Esophagus (tissue), 2 donors: ENCODE results near the gene MYOZ2. TPM values are rescaled to one million over a fixed set of nuclear protein-coding genes. Genes with fewer than 3 reads are reported as not detected.
"Not testable (repeated sequence)": the region's sequence is repeated elsewhere in the genome, so short reads cannot be mapped to it uniquely, and the experiment has no call there.

ENCODE experiments used
- H3K27ac ChIP-seq, 2 donors: one replicate each; pipeline ENCODE4 v1.5.1; 2013; ENCODE audit warnings: low read depth in 2 of 2, mild to moderate bottlenecking in 2 of 2, inconsistent platforms in 1 of 2, low read length in 1 of 2, moderate library complexity in 1 of 2
- H3K27me3 ChIP-seq, 2 donors: one replicate each; pipeline ENCODE4 v1.6.1; 2013; ENCODE audit warnings: low read length in 2 of 2, control low read depth in 1 of 2, mild to moderate bottlenecking in 1 of 2; ENCODE audit not compliant: insufficient read depth in 2 of 2, control insufficient read depth in 1 of 2
- H3K36me3 ChIP-seq, 2 donors: one replicate each; pipeline ENCODE4 v1.6.1; 2013; ENCODE audit warnings: low read length in 1 of 2; ENCODE audit not compliant: control insufficient read depth in 2 of 2, insufficient read depth in 2 of 2
- H3K4me1 ChIP-seq, 2 donors: one replicate each; pipeline ENCODE4 v1.6.1; 2013; ENCODE audit warnings: low read length in 1 of 2; ENCODE audit not compliant: control insufficient read depth in 2 of 2, insufficient read depth in 2 of 2
- H3K4me3 ChIP-seq, 2 donors: one replicate each; pipeline ENCODE4 v1.5.1; 2013; ENCODE audit warnings: low read length in 2 of 2, mild to moderate bottlenecking in 2 of 2, low read depth in 1 of 2, moderate library complexity in 1 of 2
- H3K9me3 ChIP-seq, 2 donors: one replicate each; pipeline ENCODE4 v1.6.1; 2013; ENCODE audit warnings: mild to moderate bottlenecking in 2 of 2, low read depth in 1 of 2, low read length in 1 of 2, moderate library complexity in 1 of 2; ENCODE audit not compliant: control insufficient read depth in 2 of 2, insufficient read depth in 1 of 2
- WGBS, 2 donors: extraction: QIAGEN DNeasy Blood & Tissue Kit; methylation state at CpG; one replicate each; pipeline ENCODE4 v1.1.7; 2013; 5-methylcytosine and 5-hydroxymethylcytosine counted together
- polyA plus RNA-seq, 2 donors: library from polyadenylated mRNA; stranded (reverse); fragments of 200-250 nt; gene quantifications; one replicate each; pipeline ENCODE4 v1.2.3, GENCODE V29; 2013
- donor health status: healthy with polysubstance abuse.
- donor health status: Bipolar disorder and iron deficiency.

MYOZ2 gene
- polyA plus RNA-seq, 2 donors: 0.09 to 0.18 TPM

GRCh38 chr4:119141283-119141682, 5.7 kb downstream of the MYOZ2 start:
- 90 to 91% methylated on average over 4 of the region's 4 CpGs for WGBS, 2 donors
- H3K27me3 ChIP-seq, H3K36me3 ChIP-seq, H3K4me3 ChIP-seq, H3K27ac ChIP-seq, H3K9me3 ChIP-seq, H3K4me1 ChIP-seq: not testable (repeated sequence)

GRCh38 chr4:119142833-119143232, 7.2 kb downstream of the MYOZ2 start:
- no peak overlapping the region for H3K27ac ChIP-seq
- no peaks in the 10 kb centered on the region for H3K27me3 ChIP-seq
- no peaks in the 10 kb centered on the region for H3K36me3 ChIP-seq
- H3K4me1 ChIP-seq: no peaks in the 10 kb centered on the region
- no peak overlapping the region for H3K4me3 ChIP-seq
- H3K9me3 ChIP-seq: no peaks in the 10 kb centered on the region

- not testable (repeated sequence) for H3K4me3 ChIP-seq, H3K36me3 ChIP-seq, H3K4me1 ChIP-seq, H3K9me3 ChIP-seq, H3K27me3 ChIP-seq, H3K27ac ChIP-seq
- WGBS, 2 donors: 86 to 92% methylated on average over 10 of the region's 10 CpGs
Observed at GRCh38 chr4:119143341-119143740, 7.7 kb downstream of the MYOZ2 start.

GRCh38 chr4:119149110-119149509, 13.5 kb downstream of the MYOZ2 start:
- Histone ChIP-seq H3K27ac (no peak overlapping the region), H3K4me3 (no peak overlapping the region), H3K9me3 (no peaks in the 10 kb centered on the region), H3K4me1 (no peaks in the 10 kb centered on the region), H3K36me3 (no peaks in the 10 kb centered on the region), H3K27me3 (no peaks in the 10 kb centered on the region)
- WGBS, 2 donors: 77 to 88% methylated on average over 7 of the region's 7 CpGs

GRCh38 chr4:119151161-119151560, 15.5 kb downstream of the MYOZ2 start:
- 68 to 82% methylated on average over 2 of the region's 2 CpGs for WGBS, 2 donors
- H3K9me3 ChIP-seq: no peaks in the 10 kb centered on the region
- H3K4me3 ChIP-seq: no peak overlapping the region
- no peaks in the 10 kb centered on the region for H3K27me3 ChIP-seq
- H3K4me1 ChIP-seq: no peaks in the 10 kb centered on the region
- no peak overlapping the region for H3K27ac ChIP-seq
- H3K36me3 ChIP-seq: no peaks in the 10 kb centered on the region

- 88 to 93% methylated on average over 2 of the region's 2 CpGs for WGBS, 2 donors
Observed at GRCh38 chr4:119152741-119153140, 17.1 kb downstream of the MYOZ2 start.

GRCh38 chr4:119162174-119162573, 26.5 kb downstream of the MYOZ2 start:
- Histone ChIP-seq H3K9me3 (no peaks in the 10 kb centered on the region), H3K27me3 (no peaks in the 10 kb centered on the region), H3K4me3 (no peak overlapping the region), H3K36me3 (no peaks in the 10 kb centered on the region), H3K27ac (no peak overlapping the region), H3K4me1 (no peaks in the 10 kb centered on the region)
- 83 to 85% methylated on average over 5 of the region's 5 CpGs for WGBS, 2 donors

More at GRCh38 chr4:119152741-119153140, 17.1 kb downstream of the MYOZ2 start:
- H3K27me3 ChIP-seq: no peaks in the 10 kb centered on the region
- H3K27ac ChIP-seq: no peak overlapping the region
- H3K9me3 ChIP-seq: no peaks in the 10 kb centered on the region
- no peaks in the 10 kb centered on the region for H3K36me3 ChIP-seq
- H3K4me1 ChIP-seq: no peaks in the 10 kb centered on the region
- no peak overlapping the region for H3K4me3 ChIP-seq

GRCh38 chr4:119165767-119166166, 30.1 kb downstream of the MYOZ2 start:
- WGBS, 2 donors: 81 to 85% methylated on average over 3 of the region's 3 CpGs
- Histone ChIP-seq H3K4me3 (no peak overlapping the region), H3K36me3 (no peaks in the 10 kb centered on the region), H3K27ac (no peak overlapping the region), H3K4me1 (no peaks in the 10 kb centered on the region), H3K9me3 (no peaks in the 10 kb centered on the region), H3K27me3 (no peaks in the 10 kb centered on the region)

- Histone ChIP-seq H3K9me3 (no peaks in the 10 kb centered on the region), H3K27ac (no peak overlapping the region)
Observed at GRCh38 chr4:119170195-119170594, 34.6 kb downstream of the MYOZ2 start.

GRCh38 chr4:119172223-119172622, 36.6 kb downstream of the MYOZ2 start:
- H3K27ac ChIP-seq: no peak overlapping the region
- H3K9me3 ChIP-seq: no peaks in the 10 kb centered on the region
- 84 to 87% methylated on average over 7 of the region's 7 CpGs for WGBS, 2 donors
- H3K27me3 ChIP-seq: no peaks in the 10 kb centered on the region
- H3K36me3 ChIP-seq: no peaks in the 10 kb centered on the region
- H3K4me3 ChIP-seq: no peak overlapping the region
- no peaks in the 10 kb centered on the region for H3K4me1 ChIP-seq

More at GRCh38 chr4:119170195-119170594, 34.6 kb downstream of the MYOZ2 start:
- H3K36me3 ChIP-seq: no peaks in the 10 kb centered on the region
- H3K4me1 ChIP-seq: no peaks in the 10 kb centered on the region
- H3K4me3 ChIP-seq: no peak overlapping the region
- H3K27me3 ChIP-seq: no peaks in the 10 kb centered on the region
